Measurements from ENCODE around the gene RPL23. TPM values are rescaled to one million over a fixed set of nuclear protein-coding genes. Genes with fewer than 3 reads are reported as not detected.

The RPL23 gene
- total and polyA plus RNA-seq, 2 experiments from 2014 or later: 516 to 1,221 TPM

DNA sequence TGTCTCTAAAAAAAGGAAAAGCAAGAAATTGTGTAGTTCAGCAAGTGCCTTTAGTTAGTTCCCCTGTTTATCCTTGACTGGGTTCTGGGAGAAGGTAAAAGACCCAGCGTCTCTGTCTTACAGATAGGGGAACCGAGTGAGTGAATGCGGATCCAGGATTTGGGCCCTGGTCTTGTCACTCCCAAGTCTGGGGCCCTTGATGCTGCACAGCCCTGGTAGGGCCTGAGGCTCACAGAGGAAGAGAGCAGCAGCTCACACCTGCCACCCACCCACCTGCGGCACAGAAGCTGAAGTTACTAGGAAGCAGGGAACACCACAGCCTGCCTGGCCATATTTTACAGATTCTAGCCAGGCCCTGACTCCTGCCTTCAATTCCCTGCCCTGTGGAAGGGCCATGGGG lies 38.6 kb upstream of the RPL23 start:
- Histone ChIP-seq H4K20me1 (ENCODE audit: insufficient read depth) (peaks cover 16% of the 10 kb centered on the region), H3K27me3 (replicated peaks; ENCODE audit: insufficient read depth) (no peaks in the 10 kb centered on the region), H3K4me3 (no peak overlapping the region), H3K79me2 (ENCODE audit: insufficient read depth) (peaks cover 100% of the 10 kb centered on the region), H3K4me1 (ENCODE audit: insufficient read depth) (no peaks in the 10 kb centered on the region), H3F3A (ENCODE audit: insufficient read depth) (peaks cover 42% of the 10 kb centered on the region), H3K9me2 (ENCODE audit: insufficient read depth) (no peaks in the 10 kb centered on the region), H3K4me2 (ENCODE audit: unreplicated experiment) (no peak overlapping the region), H3K9ac (no peak overlapping the region), H3K9me3 (ENCODE audit: low read depth) (no peaks in the 10 kb centered on the region), H3K36me3 (ENCODE audit: low read depth) (peaks cover 60% of the 10 kb centered on the region), H2AFZ (no peak overlapping the region), H3K27ac (no peak overlapping the region)
- in situ Hi-C loops (cut with MboI): no loop called here
- DNase-seq: no peak
- WGBS, 2 experiments (ENCODE audit: low coverage in 1 of 2, low lambda C conversion rate in 2 of 2, missing lambda C conversion rate in 2 of 2): 95 to 96% methylated on average over 4 of the region's 4 CpGs
- TF ChIP-seq EZH2phosphoT487 (IDR thresholded peaks at IDR 0.05; ENCODE audit: insufficient read depth, low read depth): no peak
- no peak for TF ChIP-seq EZH2 (IDR thresholded peaks at IDR 0.05; ENCODE audit: insufficient read depth, poor library complexity, severe bottlenecking)

DNA sequence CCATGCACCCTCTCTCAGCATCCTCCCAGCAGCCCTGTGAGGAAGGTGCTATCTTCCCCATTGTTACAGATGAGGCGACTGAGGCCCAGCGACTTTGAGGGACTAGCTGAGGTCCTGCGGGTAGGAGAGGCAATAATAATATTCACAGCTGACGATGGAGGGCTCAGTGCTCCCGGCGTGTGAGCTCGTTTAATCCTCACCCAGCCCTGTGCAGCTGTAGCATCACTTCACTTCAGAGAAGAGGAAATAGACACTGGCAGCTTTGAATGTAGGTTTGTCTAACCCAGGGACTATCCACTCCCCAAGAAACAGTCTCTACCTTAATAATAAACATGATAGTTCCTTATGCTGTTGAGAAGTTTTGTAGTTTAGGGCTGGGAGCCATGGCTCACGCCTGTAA lies 37.9 kb upstream of the RPL23 start:
- Histone ChIP-seq H3K9me3 (ENCODE audit: low read depth) (no peaks in the 10 kb centered on the region), H3K4me3 (no peak overlapping the region), H3K36me3 (ENCODE audit: low read depth) (peaks cover 57% of the 10 kb centered on the region), H3F3A (ENCODE audit: insufficient read depth) (peaks cover 35% of the 10 kb centered on the region), H3K79me2 (ENCODE audit: insufficient read depth) (peaks cover 100% of the 10 kb centered on the region), H2AFZ (no peak overlapping the region), H3K27ac (no peak overlapping the region), H3K4me2 (ENCODE audit: unreplicated experiment) (no peak overlapping the region), H3K9me2 (ENCODE audit: insufficient read depth) (no peaks in the 10 kb centered on the region), H4K20me1 (ENCODE audit: insufficient read depth) (peaks cover 16% of the 10 kb centered on the region), H3K9ac (no peak overlapping the region), H3K4me1 (ENCODE audit: insufficient read depth) (no peaks in the 10 kb centered on the region), H3K27me3 (replicated peaks; ENCODE audit: insufficient read depth) (no peaks in the 10 kb centered on the region)
- in situ Hi-C loops (cut with MboI): no loop called here
- 85% methylated on average over 8 of the region's 8 CpGs for WGBS, 2 experiments (ENCODE audit: low coverage in 1 of 2, low lambda C conversion rate in 2 of 2, missing lambda C conversion rate in 2 of 2)
- no peak for TF ChIP-seq EZH2 (IDR thresholded peaks at IDR 0.05; ENCODE audit: insufficient read depth, poor library complexity, severe bottlenecking)
- TF ChIP-seq EZH2phosphoT487 (IDR thresholded peaks at IDR 0.05; ENCODE audit: insufficient read depth, low read depth): no peak
- no peak for DNase-seq

DNA sequence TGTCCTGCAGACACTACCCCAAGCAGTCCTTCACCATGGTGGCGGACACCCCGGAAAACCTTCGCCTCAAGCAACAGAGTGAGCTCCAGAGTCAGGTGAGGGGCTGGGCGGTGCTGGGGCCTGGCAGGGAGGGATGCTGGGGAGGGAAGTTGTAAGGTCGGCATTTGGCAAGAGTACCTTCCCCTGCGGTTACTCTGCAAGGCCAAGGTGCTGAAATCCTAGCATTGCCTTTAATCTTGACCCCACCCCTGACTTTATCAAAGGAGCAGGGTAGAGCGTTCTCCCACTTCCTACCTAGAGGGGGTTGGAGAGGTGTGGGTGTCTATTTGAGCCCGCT lies 36.9 kb upstream of the RPL23 start:
- no peak for TF ChIP-seq EZH2 (IDR thresholded peaks at IDR 0.05; ENCODE audit: insufficient read depth, poor library complexity, severe bottlenecking)
- peaks cover 51% of the 10 kb centered on the region for H3K36me3 ChIP-seq (ENCODE audit: low read depth)
- H3K9me3 ChIP-seq (ENCODE audit: low read depth): no peaks in the 10 kb centered on the region
- H3K27me3 ChIP-seq (replicated peaks; ENCODE audit: insufficient read depth): no peaks in the 10 kb centered on the region
- peaks cover 8% of the 10 kb centered on the region for H3K4me1 ChIP-seq (ENCODE audit: insufficient read depth)
- H3K4me2 ChIP-seq (ENCODE audit: unreplicated experiment): no peak overlapping the region
- DNase-seq: no peak
- no peak overlapping the region for H3K27ac ChIP-seq
- 88 to 95% methylated on average over 8 of the region's 8 CpGs for WGBS, 2 experiments (ENCODE audit: low coverage in 1 of 2, low lambda C conversion rate in 2 of 2, missing lambda C conversion rate in 2 of 2)
- H3K4me3 ChIP-seq: no peak overlapping the region
- H3K9ac ChIP-seq: no peak overlapping the region
- no peak overlapping the region for H2AFZ ChIP-seq
- H3K79me2 ChIP-seq (ENCODE audit: insufficient read depth): peaks cover 100% of the 10 kb centered on the region
- peaks cover 13% of the 10 kb centered on the region for H4K20me1 ChIP-seq (ENCODE audit: insufficient read depth)
- H3K9me2 ChIP-seq (ENCODE audit: insufficient read depth): no peaks in the 10 kb centered on the region
- in situ Hi-C loops (cut with MboI): no loop called here
- peaks cover 32% of the 10 kb centered on the region for H3F3A ChIP-seq (ENCODE audit: insufficient read depth)

DNA sequence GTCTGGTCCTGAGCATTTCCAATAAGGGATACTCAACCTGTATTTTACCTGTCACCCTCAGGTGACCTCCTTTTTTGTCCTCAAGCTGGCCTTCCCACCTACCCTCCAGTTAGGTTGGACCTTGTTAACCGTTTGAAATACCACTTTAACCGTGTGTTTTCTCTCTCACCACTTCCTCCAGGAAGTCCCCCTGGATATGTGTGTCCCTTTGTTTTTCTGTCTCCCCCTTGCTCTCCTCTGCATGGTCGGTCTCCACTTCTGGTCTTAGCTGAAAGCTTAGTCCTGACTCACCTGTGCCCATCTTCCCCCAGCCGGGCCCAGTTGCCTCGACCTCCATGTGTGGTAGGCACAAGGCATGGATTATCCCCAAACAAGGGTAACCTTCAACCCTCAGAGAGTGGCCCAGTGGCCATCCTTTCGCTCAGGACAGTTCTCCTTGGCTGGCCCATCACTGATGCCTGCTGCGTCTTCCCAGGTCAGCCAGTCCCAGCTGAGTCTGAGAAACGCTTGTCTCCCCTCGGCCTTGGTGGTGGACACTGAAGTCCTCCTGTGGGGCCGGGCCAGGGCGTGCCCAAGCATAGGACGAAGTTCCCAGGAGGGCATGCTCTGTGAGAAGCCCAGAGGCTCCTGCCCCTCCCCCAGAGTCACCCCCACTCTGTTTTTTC lies 36.4 kb upstream of the RPL23 start:
- in situ Hi-C loops (cut with MboI): no loop called here
- 82 to 89% methylated on average over 11 to 12 of the region's 12 CpGs for WGBS, 2 experiments (ENCODE audit: low coverage in 1 of 2, low lambda C conversion rate in 2 of 2, missing lambda C conversion rate in 2 of 2)
- Histone ChIP-seq H3K4me1 (ENCODE audit: insufficient read depth) (peaks cover 13% of the 10 kb centered on the region), H3K9me2 (ENCODE audit: insufficient read depth) (no peaks in the 10 kb centered on the region), H2AFZ (no peak overlapping the region), H4K20me1 (ENCODE audit: insufficient read depth) (peaks cover 15% of the 10 kb centered on the region), H3K79me2 (ENCODE audit: insufficient read depth) (peaks cover 100% of the 10 kb centered on the region), H3K36me3 (ENCODE audit: low read depth) (peaks cover 50% of the 10 kb centered on the region), H3K4me2 (ENCODE audit: unreplicated experiment) (no peak overlapping the region), H3K4me3 (no peak overlapping the region), H3K27me3 (replicated peaks; ENCODE audit: insufficient read depth) (no peaks in the 10 kb centered on the region), H3F3A (ENCODE audit: insufficient read depth) (peaks cover 32% of the 10 kb centered on the region), H3K9me3 (ENCODE audit: low read depth) (no peaks in the 10 kb centered on the region), H3K27ac (no peak overlapping the region), H3K9ac (no peak overlapping the region)
- no peak for TF ChIP-seq EZH2phosphoT487 (IDR thresholded peaks at IDR 0.05; ENCODE audit: insufficient read depth, low read depth)
- no peak for TF ChIP-seq EZH2 (IDR thresholded peaks at IDR 0.05; ENCODE audit: insufficient read depth, poor library complexity, severe bottlenecking)
- no peak for DNase-seq

DNA sequence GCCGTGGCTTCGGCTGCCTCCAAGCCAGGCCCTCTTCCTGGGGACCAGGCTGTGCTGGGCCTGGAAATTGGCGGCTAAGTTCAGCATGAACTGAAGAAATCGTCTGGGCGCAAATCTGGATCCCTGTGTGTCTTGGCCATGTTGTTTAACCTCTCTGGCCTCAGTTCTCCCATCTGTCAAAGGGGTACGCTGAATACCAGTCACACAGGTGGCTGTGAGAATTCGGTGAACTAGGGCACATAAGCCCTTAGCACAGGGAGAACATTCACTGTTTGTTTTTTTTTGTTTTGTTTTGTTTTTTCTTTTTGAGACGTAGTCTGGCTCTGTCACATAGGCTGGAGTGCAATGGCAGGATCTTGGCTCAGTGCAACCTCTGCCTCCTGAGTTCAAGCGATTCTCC lies 35.3 kb upstream of the RPL23 start:
- H3K4me2 ChIP-seq (ENCODE audit: unreplicated experiment): no peak overlapping the region
- peaks cover 29% of the 10 kb centered on the region for H3F3A ChIP-seq (ENCODE audit: insufficient read depth)
- no peak overlapping the region for H3K4me3 ChIP-seq
- WGBS, 2 experiments (ENCODE audit: low coverage in 1 of 2, low lambda C conversion rate in 2 of 2, missing lambda C conversion rate in 2 of 2): 91 to 95% methylated on average over 9 of the region's 9 CpGs
- peaks cover 15% of the 10 kb centered on the region for H3K4me1 ChIP-seq (ENCODE audit: insufficient read depth)
- H3K27me3 ChIP-seq (replicated peaks; ENCODE audit: insufficient read depth): no peaks in the 10 kb centered on the region
- TF ChIP-seq EZH2 (IDR thresholded peaks at IDR 0.05; ENCODE audit: insufficient read depth, poor library complexity, severe bottlenecking) (no peak), EZH2phosphoT487 (IDR thresholded peaks at IDR 0.05; ENCODE audit: insufficient read depth, low read depth) (no peak)
- peaks cover 17% of the 10 kb centered on the region for H4K20me1 ChIP-seq (ENCODE audit: insufficient read depth)
- no peak overlapping the region for H3K27ac ChIP-seq
- no peak for DNase-seq
- no peak overlapping the region for H3K9ac ChIP-seq
- no peaks in the 10 kb centered on the region for H3K9me2 ChIP-seq (ENCODE audit: insufficient read depth)
- peaks cover 100% of the 10 kb centered on the region for H3K79me2 ChIP-seq (ENCODE audit: insufficient read depth)
- in situ Hi-C loops (cut with MboI): no loop called here
- no peak overlapping the region for H2AFZ ChIP-seq
- peaks cover 40% of the 10 kb centered on the region for H3K36me3 ChIP-seq (ENCODE audit: low read depth)
- no peaks in the 10 kb centered on the region for H3K9me3 ChIP-seq (ENCODE audit: low read depth)

Measured in GM23248 (cell line).